Endodermal cell (in vitro differentiated cells): Measurements from ENCODE around the gene LONP1. TPM values are rescaled to one million over a fixed set of nuclear protein-coding genes. Genes with fewer than 3 reads are reported as not detected.
A peak's percentile ranks its signal among the peaks of the same experiment; 100 is the strongest.

Experiments
- DNase-seq: peaks from one replicate; pipeline ENCODE4 v3.0.0-alpha.2; 2017
- H3K27ac ChIP-seq: 2 replicates; pipeline ENCODE4 v1.5.1; 2013; ENCODE audit warnings: mild to moderate bottlenecking, low read depth, low read length, moderate library complexity
- H3K27me3 ChIP-seq: 2 replicates; pipeline ENCODE4 v1.6.1; 2013; ENCODE audit warnings: mild to moderate bottlenecking, low read length, moderate library complexity; ENCODE audit not compliant: insufficient read depth, control insufficient read depth, poor library complexity, severe bottlenecking
- H3K36me3 ChIP-seq: 2 replicates; pipeline ENCODE4 v1.7.0; 2013; ENCODE audit warnings: mild to moderate bottlenecking, low read length, moderate library complexity; ENCODE audit not compliant: control insufficient read depth, insufficient read depth
- H3K4me1 ChIP-seq: one replicate; pipeline ENCODE4 v1.7.0; 2013; ENCODE audit warnings: low read length; ENCODE audit not compliant: control insufficient read depth, insufficient read depth
- H3K4me3 ChIP-seq: 2 replicates; pipeline ENCODE4 v1.5.1; 2013; ENCODE audit warnings: mild to moderate bottlenecking, low read length, moderate library complexity
- H3K9ac ChIP-seq: 2 replicates; pipeline ENCODE4 v1.6.1; 2013; ENCODE audit warnings: mild to moderate bottlenecking, low read length, moderate library complexity; ENCODE audit not compliant: poor library complexity, severe bottlenecking; ENCODE audit errors: extremely low read depth
- H3K9me3 ChIP-seq: 2 replicates; pipeline ENCODE4 v1.6.1; 2013; ENCODE audit warnings: mild to moderate bottlenecking, low read length, moderate library complexity; ENCODE audit not compliant: control insufficient read depth
- H3K27ac Mint-ChIP-seq: 2 replicates; pipeline ENCODE4 v1.8.0; 2020; ENCODE audit warnings: mixed read lengths
- H3K27me3 Mint-ChIP-seq: 2 replicates; pipeline ENCODE4 v1.8.0; 2021; ENCODE audit warnings: mild to moderate bottlenecking, mixed read lengths; ENCODE audit not compliant: insufficient read depth
- H3K36me3 Mint-ChIP-seq: 2 replicates; pipeline ENCODE4 v1.8.0; 2020; ENCODE audit warnings: low read depth, mixed read lengths
- H3K4me1 Mint-ChIP-seq: 2 replicates; pipeline ENCODE4 v1.8.0; 2020; ENCODE audit warnings: mixed read lengths
- H3K4me3 Mint-ChIP-seq: 2 replicates; pipeline ENCODE4 v1.8.0; 2020; ENCODE audit warnings: mild to moderate bottlenecking, moderate library complexity, mixed read lengths
- H3K9me3 Mint-ChIP-seq: 2 replicates; pipeline ENCODE4 v1.8.0; 2020; ENCODE audit warnings: mild to moderate bottlenecking, mixed read lengths
- CTCF ChIP-seq: fragments of 200-600 bp; sonication (generic); conservative IDR thresholded peaks from 2 replicates; pipeline ENCODE4 v1.5.0; 2021; ENCODE audit warnings: antibody characterized with exemption, mild to moderate bottlenecking
- WGBS, 2 experiments: methylation state at CpG; one replicate each; pipeline versions ENCODE4 v1.1.5 to v1.1.7; 2013; ENCODE audit warnings: missing lambda C conversion rate in 2 of 2, mixed read lengths in 1 of 2; ENCODE audit not compliant: insufficient coverage in 1 of 2, insufficient read length in 1 of 2; 5-methylcytosine and 5-hydroxymethylcytosine counted together
- total RNA-seq, 2 donors: library from RNA; stranded (reverse); fragmentation: NEBNext Ultra II Directional in 1 of 2; extraction: Animal tissue kit (Norgen Biotek cat#: 25700) in 1 of 2; gene quantifications; 2 replicates in 1 of 2; 3 replicates in 1 of 2; pipeline ENCODE4 v1.2.1, GENCODE V29; 2021

Gene LONP1
- total RNA-seq, 2 donors from 2014 or later = 97.1 to 109 TPM

- 94 to 95% methylated on average over 29 to 38 of the region's 38 CpGs for WGBS, 2 experiments
- Histone ChIP-seq H3K27ac (no peak overlapping the region), H3K36me3 (peaks cover 41% of the 10 kb centered on the region), H3K4me1 (no peaks in the 10 kb centered on the region), H3K9me3 (peaks cover 10% of the 10 kb centered on the region), H3K4me3 (no peak overlapping the region), H3K9ac (no peak overlapping the region), H3K27me3 (no peaks in the 10 kb centered on the region)
- Mint-ChIP-seq H3K27me3 (no peaks in the 10 kb centered on the region), H3K27ac (no peak overlapping the region), H3K4me3 (no peak overlapping the region), H3K36me3 (peaks cover 57% of the 10 kb centered on the region), H3K4me1 (no peaks in the 10 kb centered on the region), H3K9me3 (peaks cover 25% of the 10 kb centered on the region)
- DNase-seq = peak; percentile 43
- no peak for TF ChIP-seq CTCF
Measured at GRCh38 chr19:5698635-5699422, 21.1 kb downstream of the LONP1 start.

GRCh38 chr19:5697890-5698634, 21.9 kb downstream of the LONP1 start:
- H3K27me3 Mint-ChIP-seq = no peaks in the 10 kb centered on the region
- H3K27ac ChIP-seq = peak overlapping the region; percentile 24
- peaks cover 53% of the 10 kb centered on the region for H3K36me3 Mint-ChIP-seq
- H3K4me1 Mint-ChIP-seq = no peaks in the 10 kb centered on the region
- H3K4me1 ChIP-seq = no peaks in the 10 kb centered on the region
- H3K9ac ChIP-seq = no peak overlapping the region
- H3K27me3 ChIP-seq = no peaks in the 10 kb centered on the region
- no peak overlapping the region for H3K4me3 ChIP-seq
- peaks cover 20% of the 10 kb centered on the region for H3K9me3 Mint-ChIP-seq
- H3K4me3 Mint-ChIP-seq = no peak overlapping the region
- no peak for TF ChIP-seq CTCF
- 94 to 95% methylated on average over 11 to 30 of the region's 30 CpGs for WGBS, 2 experiments
- H3K9me3 ChIP-seq = peaks cover 10% of the 10 kb centered on the region
- peak; percentile 51 for DNase-seq
- H3K27ac Mint-ChIP-seq = no peak overlapping the region
- peaks cover 40% of the 10 kb centered on the region for H3K36me3 ChIP-seq

GRCh38 chr19:5697022-5697889, 22.7 kb downstream of the LONP1 start:
- Histone ChIP-seq H3K36me3 (peaks cover 47% of the 10 kb centered on the region), H3K4me1 (no peaks in the 10 kb centered on the region), H3K9ac (no peak overlapping the region), H3K9me3 (peaks cover 10% of the 10 kb centered on the region), H3K27me3 (no peaks in the 10 kb centered on the region), H3K27ac (peak overlapping the region; percentile 49), H3K4me3 (no peak overlapping the region)
- Mint-ChIP-seq H3K4me3 (no peak overlapping the region), H3K9me3 (peaks cover 17% of the 10 kb centered on the region), H3K27ac (peak overlapping the region; percentile 55), H3K27me3 (no peaks in the 10 kb centered on the region), H3K36me3 (peaks cover 55% of the 10 kb centered on the region), H3K4me1 (no peaks in the 10 kb centered on the region)
- peak; percentile 56 for DNase-seq
- WGBS, 2 experiments = 90 to 94% methylated on average over 20 to 25 of the region's 25 CpGs
- TF ChIP-seq CTCF = no peak
